K562 (cell line): ENCODE measurements around the gene SPINT4. TPM values are rescaled to one million over a fixed set of nuclear protein-coding genes. Genes with fewer than 3 reads are reported as not detected.

Experiments used
- microRNA-seq: library from miRNA; unstranded; fragments of <30 nt; microRNA quantifications from one replicate; pipeline ENCODE4, GENCODE V29; 2018; ENCODE audit warnings: borderline microRNAs expressed
- polyA plus RNA-seq, 8 experiments: library from polyadenylated mRNA; depleted of rRNA in 4 of 8; stranded (reverse) in 5 of 8; unstranded in 3 of 8; fragments of >200 nt; fragmentation: Nextera tagmentation in 2 of 8; fragmentation: Illumina TruSeq in 1 of 8; extraction: Ambion mirVana in 2 of 8; extraction: Trizol in 1 of 8; gene quantifications; 2 replicates each; pipeline versions ENCODE4 v1.2.1 to v1.2.3, GENCODE V29; 2011 to 2014; ENCODE audit warnings: inconsistent platforms in 1 of 8, missing spikeins in 1 of 8
- small RNA-seq: library from RNA; depleted of rRNA; stranded (forward); fragments of <200 nt; gene quantifications from one replicate; pipeline ENCODE3, GENCODE V24; 2014
- total RNA-seq, 7 experiments: library from RNA; depleted of rRNA in 6 of 7; stranded (reverse); fragments of >200 nt in 6 of 7; fragmentation: Illumina TruSeq in 2 of 7; extraction: Trizol in 2 of 7; gene quantifications; 2 replicates each; pipeline versions ENCODE4 v1.2.1 to v1.2.3, GENCODE V29; 2011 to 2021; ENCODE audit warnings: low replicate concordance in 1 of 7

Gene SPINT4
- total and polyA plus RNA-seq, 9 of the 15 experiments (the other 6 are each of a cell fraction or from before 2014, with no cell fraction given), result not detected

Small RNA genes within 50 kb of the gene (microRNA-seq; reads per million reads assigned to microRNA genes)
- not detected for gene MIR3617

Small RNA genes within 50 kb of the gene (small RNA-seq; reads per million reads assigned to genes)
- gene MIR3617 (not detected), gene SPINT5P (not detected)

Other genes starting within 250 kb of the SPINT4 start
Only the 7 nearest of the 23 such genes appear.
- gene WFDC9, start 91.1 kb upstream of the SPINT4 start, total RNA-seq (2014; rRNA removed), result not detected in 2 replicates
- not detected in 2 replicates for gene WFDC9, start 91.1 kb upstream of the SPINT4 start, total RNA-seq (2014; rRNA removed; fragmentation: Illumina TruSeq; extraction: Trizol)
- gene WFDC9, start 91.1 kb upstream of the SPINT4 start, total RNA-seq (2015; rRNA removed; fragmentation: Illumina TruSeq; extraction: Trizol), result not detected in 2 replicates
- gene WFDC9, start 91.1 kb upstream of the SPINT4 start, total RNA-seq (2021), result not detected in 2 replicates
- not detected in 2 replicates for gene WFDC9, start 91.1 kb upstream of the SPINT4 start, polyA plus RNA-seq (2011; rRNA removed)
- not detected in 2 replicates for gene WFDC9, start 91.1 kb upstream of the SPINT4 start, polyA plus RNA-seq (2014; fragmentation: Illumina TruSeq; extraction: Trizol)
- gene WFDC9, start 91.1 kb upstream of the SPINT4 start, polyA plus RNA-seq (2014; fragmentation: Nextera tagmentation; extraction: Ambion mirVana), result not detected
- gene WFDC9, start 91.1 kb upstream of the SPINT4 start, polyA plus RNA-seq (2014; rRNA removed), result not detected in 2 replicates
- not detected in 2 replicates for gene WFDC11, start 52.1 kb upstream of the SPINT4 start, total RNA-seq (2014; rRNA removed)
- gene WFDC11, start 52.1 kb upstream of the SPINT4 start, total RNA-seq (2014; rRNA removed; fragmentation: Illumina TruSeq; extraction: Trizol), result not detected in 2 replicates
- not detected in 2 replicates for gene WFDC11, start 52.1 kb upstream of the SPINT4 start, total RNA-seq (2015; rRNA removed; fragmentation: Illumina TruSeq; extraction: Trizol)
- gene WFDC11, start 52.1 kb upstream of the SPINT4 start, total RNA-seq (2021), result not detected in 2 replicates
- gene WFDC11, start 52.1 kb upstream of the SPINT4 start, polyA plus RNA-seq (2011; rRNA removed), result not detected in 2 replicates
- gene WFDC11, start 52.1 kb upstream of the SPINT4 start, polyA plus RNA-seq (2014; fragmentation: Illumina TruSeq; extraction: Trizol), result not detected in 2 replicates
- not detected for gene WFDC11, start 52.1 kb upstream of the SPINT4 start, polyA plus RNA-seq (2014; fragmentation: Nextera tagmentation; extraction: Ambion mirVana)
- not detected in 2 replicates for gene WFDC11, start 52.1 kb upstream of the SPINT4 start, polyA plus RNA-seq (2014; rRNA removed)
- gene WFDC13, start 20.3 kb upstream of the SPINT4 start, total RNA-seq (2014; rRNA removed), result not detected in 2 replicates
- gene WFDC13, start 20.3 kb upstream of the SPINT4 start, total RNA-seq (2014; rRNA removed; fragmentation: Illumina TruSeq; extraction: Trizol), result not detected in 2 replicates
- not detected in 2 replicates for gene WFDC13, start 20.3 kb upstream of the SPINT4 start, total RNA-seq (2015; rRNA removed; fragmentation: Illumina TruSeq; extraction: Trizol)
- not detected in 2 replicates for gene WFDC13, start 20.3 kb upstream of the SPINT4 start, total RNA-seq (2021)
- gene WFDC13, start 20.3 kb upstream of the SPINT4 start, polyA plus RNA-seq (2011; rRNA removed), result not detected in 2 replicates
- gene WFDC13, start 20.3 kb upstream of the SPINT4 start, polyA plus RNA-seq (2014; fragmentation: Illumina TruSeq; extraction: Trizol), result not detected in 2 replicates
- not detected for gene WFDC13, start 20.3 kb upstream of the SPINT4 start, polyA plus RNA-seq (2014; fragmentation: Nextera tagmentation; extraction: Ambion mirVana)
- gene WFDC13, start 20.3 kb upstream of the SPINT4 start, polyA plus RNA-seq (2014; rRNA removed), result not detected in 2 replicates
- gene WFDC10B, start 17.3 kb upstream of the SPINT4 start, total RNA-seq (2014; rRNA removed), result not detected in 2 replicates
- not detected in 2 replicates for gene WFDC10B, start 17.3 kb upstream of the SPINT4 start, total RNA-seq (2014; rRNA removed; fragmentation: Illumina TruSeq; extraction: Trizol)
- not detected in 2 replicates for gene WFDC10B, start 17.3 kb upstream of the SPINT4 start, total RNA-seq (2015; rRNA removed; fragmentation: Illumina TruSeq; extraction: Trizol)
- not detected in 2 replicates for gene WFDC10B, start 17.3 kb upstream of the SPINT4 start, total RNA-seq (2021)
- not detected in 2 replicates for gene WFDC10B, start 17.3 kb upstream of the SPINT4 start, polyA plus RNA-seq (2011; rRNA removed)
- not detected in 2 replicates for gene WFDC10B, start 17.3 kb upstream of the SPINT4 start, polyA plus RNA-seq (2014; fragmentation: Illumina TruSeq; extraction: Trizol)
- gene WFDC10B, start 17.3 kb upstream of the SPINT4 start, polyA plus RNA-seq (2014; fragmentation: Nextera tagmentation; extraction: Ambion mirVana), result not detected
- not detected in 2 replicates for gene WFDC10B, start 17.3 kb upstream of the SPINT4 start, polyA plus RNA-seq (2014; rRNA removed)
- gene WFDC3, start 69.5 kb downstream of the SPINT4 start, total RNA-seq (2014; rRNA removed), result not detected in 2 replicates
- not detected in 2 replicates for gene WFDC3, start 69.5 kb downstream of the SPINT4 start, total RNA-seq (2014; rRNA removed; fragmentation: Illumina TruSeq; extraction: Trizol)
- not detected in 2 replicates for gene WFDC3, start 69.5 kb downstream of the SPINT4 start, total RNA-seq (2015; rRNA removed; fragmentation: Illumina TruSeq; extraction: Trizol)
- 0.45 TPM in 1 of 2 replicates, not detected in the other for gene WFDC3, start 69.5 kb downstream of the SPINT4 start, total RNA-seq (2021)
- not detected in 2 replicates for gene WFDC3, start 69.5 kb downstream of the SPINT4 start, polyA plus RNA-seq (2011; rRNA removed)
- gene WFDC3, start 69.5 kb downstream of the SPINT4 start, polyA plus RNA-seq (2014; fragmentation: Illumina TruSeq; extraction: Trizol), result not detected in 2 replicates
- gene WFDC3, start 69.5 kb downstream of the SPINT4 start, polyA plus RNA-seq (2014; fragmentation: Nextera tagmentation; extraction: Ambion mirVana), result under 1 TPM in 1 of 2 experiments, not detected in 1; 0.28 TPM
- gene WFDC3, start 69.5 kb downstream of the SPINT4 start, polyA plus RNA-seq (2014; rRNA removed), result 0.85 TPM in 1 of 2 replicates, not detected in the other
- gene DNTTIP1, start 69.6 kb downstream of the SPINT4 start, total RNA-seq (2014; rRNA removed), result 27.4 and 27.9 TPM in 2 replicates
- 13.8 and 15.8 TPM in 2 replicates for gene DNTTIP1, start 69.6 kb downstream of the SPINT4 start, total RNA-seq (2014; rRNA removed; fragmentation: Illumina TruSeq; extraction: Trizol)
- gene DNTTIP1, start 69.6 kb downstream of the SPINT4 start, total RNA-seq (2015; rRNA removed; fragmentation: Illumina TruSeq; extraction: Trizol), result 17.8 and 18.0 TPM in 2 replicates
- gene DNTTIP1, start 69.6 kb downstream of the SPINT4 start, total RNA-seq (2021), result 28.1 and 30.0 TPM in 2 replicates
- 33.3 and 37.9 TPM in 2 replicates for gene DNTTIP1, start 69.6 kb downstream of the SPINT4 start, polyA plus RNA-seq (2011; rRNA removed)
- gene DNTTIP1, start 69.6 kb downstream of the SPINT4 start, polyA plus RNA-seq (2014; fragmentation: Illumina TruSeq; extraction: Trizol), result 39.8 and 46.3 TPM in 2 replicates
- gene DNTTIP1, start 69.6 kb downstream of the SPINT4 start, polyA plus RNA-seq (2014; fragmentation: Nextera tagmentation; extraction: Ambion mirVana), result 10 to 100 TPM in 1 of 2 experiments, 1 to 10 TPM in 1; 8.6 to 11.1 TPM
- 55.9 and 58.8 TPM in 2 replicates for gene DNTTIP1, start 69.6 kb downstream of the SPINT4 start, polyA plus RNA-seq (2014; rRNA removed)
- 0.41 and 0.68 TPM in 2 replicates for gene UBE2C, start 90.3 kb downstream of the SPINT4 start, total RNA-seq (2014; rRNA removed)
- gene UBE2C, start 90.3 kb downstream of the SPINT4 start, total RNA-seq (2014; rRNA removed; fragmentation: Illumina TruSeq; extraction: Trizol), result 0.48 and 0.69 TPM in 2 replicates
- 0.83 and 0.98 TPM in 2 replicates for gene UBE2C, start 90.3 kb downstream of the SPINT4 start, total RNA-seq (2015; rRNA removed; fragmentation: Illumina TruSeq; extraction: Trizol)
- gene UBE2C, start 90.3 kb downstream of the SPINT4 start, total RNA-seq (2021), result 1.5 and 1.7 TPM in 2 replicates
- 1.4 and 1.7 TPM in 2 replicates for gene UBE2C, start 90.3 kb downstream of the SPINT4 start, polyA plus RNA-seq (2011; rRNA removed)
- 0.51 and 1.1 TPM in 2 replicates for gene UBE2C, start 90.3 kb downstream of the SPINT4 start, polyA plus RNA-seq (2014; fragmentation: Illumina TruSeq; extraction: Trizol)
- gene UBE2C, start 90.3 kb downstream of the SPINT4 start, polyA plus RNA-seq (2014; fragmentation: Nextera tagmentation; extraction: Ambion mirVana), result under 1 TPM; 0.52 to 0.63 TPM
- 1.5 and 1.6 TPM in 2 replicates for gene UBE2C, start 90.3 kb downstream of the SPINT4 start, polyA plus RNA-seq (2014; rRNA removed)